Suppressor macrophage (primary cell): ENCODE data around the gene NSMF.

ENCODE experiments used
- DNase-seq, 4 experiments: peaks; one replicate each; pipeline ENCODE4 v3.0.0-alpha.2; 2020 to 2022

Gene NSMF

GRCh38 chr9:137446851-137447471, 12.2 kb downstream of the NSMF start:
- DNase-seq = peak; percentile 59 to 77 (median 74)

- no peak for DNase-seq
These were observed 13.2 kb downstream of the NSMF start for GRCh38 chr9:137445930-137446431.

DNA sequence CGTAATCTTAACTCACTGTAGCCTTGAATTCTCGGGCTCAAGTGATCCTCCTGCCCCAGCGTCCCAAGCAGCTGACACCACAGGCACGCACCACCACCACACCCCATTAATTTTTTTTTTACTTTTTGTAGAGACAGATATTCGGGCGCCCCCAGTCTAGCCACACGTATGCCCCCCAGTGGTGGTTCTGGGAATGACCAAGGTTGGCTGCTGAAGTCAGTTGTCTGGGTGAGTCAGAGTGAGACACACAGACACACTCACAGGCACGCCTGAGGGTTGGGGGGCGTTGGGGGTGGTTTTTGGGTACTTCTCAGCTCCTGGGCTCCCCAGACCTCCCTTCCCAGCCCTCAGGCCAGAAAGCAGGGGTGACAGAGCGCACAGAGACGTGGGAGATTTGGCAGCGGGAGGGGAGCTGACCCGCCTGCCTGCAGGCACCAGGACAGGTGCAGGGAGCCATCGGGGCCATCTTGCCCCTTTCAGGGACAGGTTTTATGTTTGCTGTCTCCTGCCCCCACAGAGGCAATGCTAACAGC, 13.8 kb downstream of the NSMF start:
- peak; percentile 85 to 92 (median 90) for DNase-seq

DNA sequence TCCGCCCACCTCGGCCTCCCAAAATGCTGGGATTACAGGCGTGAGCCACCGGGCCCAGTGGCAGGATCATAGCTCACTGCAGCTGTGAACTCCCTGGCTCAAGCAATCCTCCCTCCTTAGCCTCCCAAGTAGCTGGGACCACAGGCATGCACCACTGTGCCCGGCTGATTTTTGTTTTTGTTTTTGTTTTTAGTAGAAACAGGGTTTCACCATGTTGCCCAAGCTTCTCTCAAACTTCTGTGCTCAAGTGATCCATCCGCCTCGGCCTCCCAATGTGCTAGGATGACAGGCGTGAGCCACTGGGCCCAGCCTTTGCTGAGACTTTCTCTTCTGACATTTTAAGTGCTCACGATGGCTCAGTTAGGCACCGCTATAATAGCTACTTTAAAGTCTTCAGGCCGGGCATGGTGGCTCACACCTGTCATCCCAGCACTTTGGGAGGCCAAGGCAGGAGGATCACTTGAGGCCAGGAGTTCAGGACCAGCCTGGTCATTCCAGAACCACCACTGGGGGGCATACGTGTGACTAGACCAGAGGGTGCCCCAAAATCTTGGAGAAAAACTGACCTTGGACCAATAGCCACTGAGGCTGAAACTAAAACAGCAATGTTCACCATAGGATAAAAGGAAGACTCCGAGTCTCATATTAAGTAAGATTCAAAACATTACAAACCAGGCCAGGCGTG, 14.9 kb downstream of the NSMF start:
- no peak for DNase-seq

- no peak for DNase-seq
These were observed 17.2 kb downstream of the NSMF start for GRCh38 chr9:137441935-137442321.

DNA sequence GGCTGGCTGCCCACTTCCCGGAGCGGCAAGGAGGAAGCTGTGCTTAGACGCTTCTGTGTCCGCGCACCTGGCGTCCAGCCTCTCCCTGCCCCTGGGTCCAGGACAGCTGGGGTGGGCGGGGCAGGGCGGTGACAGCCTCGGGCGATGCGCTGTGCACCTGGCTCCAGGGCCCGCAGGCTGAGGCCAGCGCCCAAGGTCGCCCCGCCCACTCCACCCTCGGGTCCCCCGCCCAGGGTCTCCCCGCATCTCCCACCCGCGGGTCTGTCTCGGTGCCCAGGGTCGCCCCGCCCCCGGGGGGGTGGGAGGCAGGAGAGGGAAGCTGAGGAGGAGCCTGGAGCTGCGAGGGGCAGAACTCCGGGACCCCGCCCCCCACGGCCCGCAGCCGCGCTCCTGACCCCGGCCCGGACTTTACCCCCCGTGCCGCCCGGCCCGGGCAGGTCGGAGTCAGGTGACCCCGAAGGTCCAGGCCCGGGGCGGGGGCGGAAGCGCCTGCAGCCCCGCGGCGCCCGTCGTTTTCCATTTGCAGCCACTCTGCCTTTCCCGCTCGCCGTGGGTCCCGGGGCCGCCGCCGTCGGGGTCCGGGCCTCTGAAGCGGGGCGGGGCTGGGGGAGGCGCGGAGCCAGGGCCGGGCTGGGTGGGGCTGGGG, 17.7 kb downstream of the NSMF start, which contains the start of gene ENTPD8:
Gene ENTPD8 (minus strand): TSS at position 69 of the 646 bp plus-strand sequence. CDS start 3,072 bp downstream, outside the sequence.
- DNase-seq = peak in 2 of 4 experiments; percentile 26 to 40

DNA sequence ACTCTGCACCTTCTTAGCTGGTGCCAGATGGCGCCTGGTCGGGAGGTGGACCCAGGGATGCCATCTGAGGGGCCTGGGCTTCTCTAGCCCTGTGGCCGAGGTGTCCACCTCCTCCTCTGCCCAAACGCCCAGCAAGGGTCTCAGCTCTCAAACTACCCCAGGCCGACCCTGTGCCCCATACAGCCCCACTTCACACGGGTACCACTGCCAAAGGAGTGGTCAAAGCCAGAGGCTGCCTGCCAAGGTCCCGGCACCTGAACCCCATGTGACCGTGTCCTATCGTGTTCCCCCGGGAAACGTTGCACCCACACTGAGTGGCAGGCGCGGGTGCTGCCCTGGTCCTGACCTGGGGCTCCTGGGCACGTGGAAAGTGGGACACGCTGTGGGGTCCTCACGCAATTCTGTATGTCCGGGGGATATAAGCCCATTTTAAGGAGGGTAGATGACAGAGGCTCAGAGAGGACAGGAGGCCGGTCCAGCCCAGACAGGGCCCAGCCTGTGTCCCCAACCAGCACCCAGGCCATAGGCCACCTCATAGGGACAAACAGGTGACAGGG, 19.9 kb downstream of the NSMF start:
- DNase-seq = no peak

- no peak for DNase-seq
These were observed 20.5 kb downstream of the NSMF start for GRCh38 chr9:137438591-137439157.

DNA sequence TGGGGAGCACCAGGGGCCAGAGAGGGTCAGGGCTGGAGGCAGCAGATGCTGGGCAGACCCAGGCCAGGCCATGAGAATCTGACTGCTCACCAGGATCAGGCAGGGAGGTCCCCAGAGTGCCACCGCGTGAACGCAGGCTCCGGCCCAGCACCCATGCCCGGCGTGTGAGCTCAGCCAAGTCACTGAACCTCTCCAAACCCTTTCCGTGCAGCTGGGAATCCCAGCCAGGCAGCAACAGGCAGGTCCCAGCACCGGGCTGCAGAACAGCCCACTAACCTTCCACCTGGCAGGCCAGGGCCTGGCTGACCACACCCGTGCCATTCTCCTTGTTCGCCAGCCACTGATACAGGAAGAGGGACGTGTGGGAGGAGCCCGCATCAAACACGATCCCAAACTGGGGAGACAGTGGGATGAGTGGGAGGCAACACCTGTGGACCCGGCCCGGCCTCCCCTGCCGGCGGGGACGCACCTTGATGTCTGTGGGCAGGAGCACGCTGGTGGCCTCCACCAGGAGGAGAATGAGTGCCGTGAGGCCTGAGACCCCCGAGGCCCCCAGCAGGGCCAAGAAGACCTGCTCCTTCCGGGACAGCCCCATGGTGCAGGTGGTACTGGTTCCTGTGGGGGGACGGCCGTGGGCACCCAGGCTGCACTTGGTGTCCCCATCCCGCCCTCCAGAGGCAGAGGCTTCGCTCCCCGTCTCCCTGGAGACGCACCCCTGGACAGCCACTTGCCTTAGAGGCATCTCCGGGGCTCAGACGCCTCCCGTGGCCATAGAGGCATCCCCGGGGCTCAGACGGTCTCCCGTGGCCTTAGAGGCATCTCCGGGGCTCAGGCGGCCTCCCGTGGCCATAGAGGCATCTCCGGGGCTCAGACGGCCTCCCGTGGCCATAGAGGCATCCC, 21.2 kb downstream of the NSMF start:
- no peak for DNase-seq

- DNase-seq = no peak
These were observed 22.2 kb downstream of the NSMF start for GRCh38 chr9:137436761-137437600.

GRCh38 chr9:137435980-137436760, 23.0 kb downstream of the NSMF start:
- peak; percentile 37 to 76 (median 64) for DNase-seq

DNA sequence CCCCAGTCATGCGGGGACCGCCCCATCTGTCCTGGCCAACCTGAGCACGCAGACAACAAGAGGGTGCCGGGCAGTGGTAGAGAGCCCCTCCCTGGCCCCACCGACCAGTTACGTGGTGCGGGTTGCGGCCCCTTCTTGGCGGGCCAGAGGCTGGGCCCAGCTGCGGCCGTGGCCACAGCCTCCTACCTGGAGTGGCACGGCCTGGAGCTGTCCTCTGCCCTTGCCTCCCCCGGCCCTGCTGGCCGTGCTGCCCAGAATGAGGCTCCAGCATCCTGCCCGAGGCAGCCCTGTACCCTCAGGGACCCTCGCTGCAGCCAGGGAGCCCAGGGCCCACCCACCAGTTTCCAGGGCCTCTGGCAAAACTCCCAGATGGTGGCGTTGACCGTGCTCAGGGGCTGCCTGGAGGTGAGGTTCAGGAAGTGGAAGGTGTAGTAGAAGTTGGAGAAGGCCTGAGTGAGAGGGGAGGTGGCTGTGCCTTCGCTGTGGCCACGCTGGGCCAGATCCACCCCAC, 23.7 kb downstream of the NSMF start:
- no peak for DNase-seq

- peak in 3 of 4 experiments; percentile 36 to 60 (median 46) for DNase-seq
These were observed 24.4 kb downstream of the NSMF start for GRCh38 chr9:137434498-137435380.

DNA sequence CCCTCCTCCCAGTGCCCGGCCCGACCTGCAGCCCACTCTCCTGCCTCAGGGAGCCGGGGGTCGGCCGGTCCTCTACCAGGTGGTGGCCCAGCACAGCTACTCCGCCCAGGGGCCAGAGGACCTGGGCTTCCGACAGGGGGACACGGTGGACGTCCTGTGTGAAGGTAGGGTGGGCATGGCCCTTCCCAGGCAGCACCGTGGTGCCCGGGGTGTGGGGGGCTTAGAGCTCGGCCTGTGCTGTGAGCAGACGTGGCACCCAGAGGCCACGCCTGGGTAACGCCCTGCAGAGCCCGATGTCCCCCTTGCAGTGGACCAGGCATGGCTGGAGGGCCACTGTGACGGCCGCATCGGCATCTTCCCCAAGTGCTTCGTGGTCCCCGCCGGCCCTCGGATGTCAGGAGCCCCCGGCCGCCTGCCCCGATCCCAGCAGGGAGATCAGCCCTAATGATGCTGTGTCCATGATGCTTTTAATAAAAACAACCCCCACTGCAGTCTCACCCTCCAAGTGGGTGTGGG, 25.2 kb downstream of the NSMF start:
- DNase-seq = no peak

- DNase-seq = no peak
These were observed 25.7 kb downstream of the NSMF start for GRCh38 chr9:137433349-137433915.

DNA sequence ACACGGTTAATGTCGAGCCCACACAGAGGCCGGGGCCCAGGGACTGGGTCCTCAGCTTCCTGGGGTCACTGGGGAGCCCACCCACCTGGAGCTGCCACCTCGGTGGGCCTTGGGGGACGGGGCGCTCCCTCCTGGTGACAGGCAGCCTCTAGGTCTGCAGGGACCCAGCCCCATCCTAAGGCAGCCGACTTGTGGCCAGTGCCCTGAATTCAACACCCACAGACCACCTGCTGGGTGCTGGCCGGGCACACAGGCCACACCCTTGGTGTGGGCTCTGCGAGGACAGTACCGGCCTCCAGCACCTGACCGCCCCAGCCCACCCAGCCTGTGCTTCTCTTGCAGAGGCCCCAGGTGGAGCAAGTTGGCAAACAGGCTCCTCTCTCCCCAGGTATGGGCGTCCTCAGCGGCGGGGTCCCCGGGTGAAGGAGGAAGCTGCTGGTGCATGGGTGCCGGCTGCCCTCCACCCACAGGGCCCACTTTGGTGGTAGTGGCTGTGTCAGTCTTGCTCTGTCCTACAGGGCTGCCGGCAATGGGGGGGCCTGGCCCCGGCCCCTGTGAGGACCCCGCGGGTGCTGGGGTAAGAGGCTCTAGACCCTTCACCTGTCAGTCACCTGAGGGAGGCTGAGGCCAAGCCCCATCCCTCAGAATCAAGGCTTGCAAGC, 26.3 kb downstream of the NSMF start:
- DNase-seq = no peak

DNA sequence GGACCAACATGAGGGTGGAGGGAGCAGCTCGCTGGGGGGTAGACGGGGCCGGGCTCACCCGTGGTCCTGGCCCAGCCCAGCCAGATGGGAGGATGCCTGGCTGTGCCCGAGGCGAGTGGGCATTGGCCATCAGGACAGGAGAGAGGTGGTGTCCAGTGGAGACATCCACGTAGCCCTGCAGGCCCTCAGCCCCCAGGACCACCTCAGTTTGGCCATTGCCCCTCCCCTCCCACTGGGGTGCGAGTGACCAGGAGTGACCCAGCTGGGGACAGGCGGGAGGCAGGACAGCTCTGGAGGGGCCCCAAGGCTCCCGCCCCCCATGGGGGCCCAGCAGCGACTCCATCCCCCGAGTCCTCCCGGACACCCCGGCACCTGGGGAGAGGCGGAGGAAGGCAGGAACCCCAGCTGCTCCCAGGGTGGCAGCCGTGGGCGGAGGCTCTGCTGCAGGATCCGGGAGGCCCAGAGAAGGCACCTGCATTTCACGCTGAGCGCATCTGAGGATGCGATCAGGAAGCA, 27.7 kb downstream of the NSMF start:
- DNase-seq = no peak
